ENCODE data around the gene UBASH3A.

GRCh38 chr21:42414928-42415769 lies 11.4 kb downstream of the UBASH3A start:
- TF ChIP-seq CTCF (IDR thresholded peaks at IDR 0.05 in 4 of 5, conservative IDR thresholded peaks at IDR 0.05 in 1 of 5), result no peak
- no peak for TF ChIP-seq POLR2A (IDR thresholded peaks at IDR 0.05)

All from gastrocnemius medialis (tissue), 4 donors.